Measurements from ENCODE around the gene CUX1.
"Not testable (repeated sequence)": the region's sequence is repeated elsewhere in the genome, so short reads cannot be mapped to it uniquely, and the experiment has no call there.

The CUX1 gene

GRCh38 chr7:101989101-101989500 lies 171.7 kb downstream of the CUX1 start:
- DNase-seq = no peak

GRCh38 chr7:101990811-101991418 lies 173.5 kb downstream of the CUX1 start:
- DNase-seq = no peak

- no peak for DNase-seq
These were observed 174.4 kb downstream of the CUX1 start for GRCh38 chr7:101991860-101992259.

GRCh38 chr7:101993311-101993710 lies 175.9 kb downstream of the CUX1 start:
- DNase-seq = no peak

GRCh38 chr7:101995121-101995520 lies 177.7 kb downstream of the CUX1 start:
- DNase-seq = peak; percentile 33

GRCh38 chr7:101996131-101996691 lies 178.8 kb downstream of the CUX1 start:
- DNase-seq = peak; percentile 9

GRCh38 chr7:101996876-101997275 lies 179.4 kb downstream of the CUX1 start:
- no peak for DNase-seq

- no peak for DNase-seq
These were observed 180.8 kb downstream of the CUX1 start for GRCh38 chr7:101998029-101998905.

GRCh38 chr7:101998906-101999240 lies 181.4 kb downstream of the CUX1 start:
- peak; percentile 15 for DNase-seq

- no peak for DNase-seq
These were observed 182.0 kb downstream of the CUX1 start for GRCh38 chr7:101999393-101999792.

- DNase-seq = no peak
These were observed 182.7 kb downstream of the CUX1 start for GRCh38 chr7:102000123-102000522.

GRCh38 chr7:102004229-102004628 lies 186.8 kb downstream of the CUX1 start:
- DNase-seq = no peak

- DNase-seq = no peak
These were observed 187.4 kb downstream of the CUX1 start for GRCh38 chr7:102004848-102005247.

GRCh38 chr7:102005933-102006480 lies 188.6 kb downstream of the CUX1 start:
- no peak for DNase-seq

- no peak for DNase-seq
These were observed 189.3 kb downstream of the CUX1 start for GRCh38 chr7:102006695-102007094.

- no peak for DNase-seq
These were observed 191.3 kb downstream of the CUX1 start for GRCh38 chr7:102008535-102009262.

- no peak for DNase-seq
These were observed 192.2 kb downstream of the CUX1 start for GRCh38 chr7:102009628-102010027.

- DNase-seq = not testable (repeated sequence)
These were observed 194.8 kb downstream of the CUX1 start for GRCh38 chr7:102012112-102012830.

- DNase-seq = no peak
These were observed 195.6 kb downstream of the CUX1 start for GRCh38 chr7:102012941-102013461.

GRCh38 chr7:102018876-102019275 lies 201.4 kb downstream of the CUX1 start:
- no peak for DNase-seq

- DNase-seq = no peak
These were observed 202.0 kb downstream of the CUX1 start for GRCh38 chr7:102019461-102019860.
